Right lobe of liver (tissue), 4 donors: ENCODE measurements around the gene PRCC.

Source experiments
- CTCF ChIP-seq, 4 donors: fragments of 200-600 bp in 3 of 4; fragments of 450-650 bp in 1 of 4; IDR thresholded peaks; one replicate each; pipeline versions ENCODE4 v1.5.1 to v1.8.0; 2016 to 2022; ENCODE audit warnings: antibody characterized with exemption in 4 of 4, mild to moderate bottlenecking in 2 of 4
- POLR2A ChIP-seq: fragments of 450-650 bp; IDR thresholded peaks from one replicate; pipeline ENCODE4 v1.6.1; 2017; ENCODE audit warnings: antibody characterized with exemption, mild to moderate bottlenecking
- donor health status: DM: no; HTN: no; CAD: no.
- donor health status: DM: no; HTN: no; CAD: no.
- donor health status: DM: no; HTN: yes; CAD: no.

- TF ChIP-seq CTCF (IDR thresholded peaks at IDR 0.05) (no peak), POLR2A (no peak)
Observed at GRCh38 chr1:156844102-156844501, 76.8 kb downstream of the PRCC start.
